ENCODE data around the gene YBEY.

YBEY gene

GRCh38 chr21:46334351-46335140, 48.4 kb downstream of the YBEY start:
- no peak for DNase-seq

- DNase-seq, result no peak
Observed at GRCh38 chr21:46336603-46337002, 50.5 kb downstream of the YBEY start.

GRCh38 chr21:46340998-46341397, 54.9 kb downstream of the YBEY start:
- no peak for DNase-seq

GRCh38 chr21:46344219-46344915, 58.2 kb downstream of the YBEY start:
- DNase-seq, result no peak

- no peak for DNase-seq
Observed at GRCh38 chr21:46345861-46346260, 59.7 kb downstream of the YBEY start.

- DNase-seq, result no peak
Observed at GRCh38 chr21:46346296-46347202, 60.4 kb downstream of the YBEY start.

GRCh38 chr21:46347203-46347550, 61.0 kb downstream of the YBEY start:
- no peak for DNase-seq

Measured in NCI-H1417 treated with DMSO at 0.1 percent for 48 hours (cell line).